Measurements from ENCODE around the gene SHC3. TPM values are rescaled to one million over a fixed set of nuclear protein-coding genes. Genes with fewer than 3 reads are reported as not detected.

The SHC3 gene
- total and polyA plus RNA-seq, 2 experiments from 2014 or later: 1.3 to 2.9 TPM

DNA sequence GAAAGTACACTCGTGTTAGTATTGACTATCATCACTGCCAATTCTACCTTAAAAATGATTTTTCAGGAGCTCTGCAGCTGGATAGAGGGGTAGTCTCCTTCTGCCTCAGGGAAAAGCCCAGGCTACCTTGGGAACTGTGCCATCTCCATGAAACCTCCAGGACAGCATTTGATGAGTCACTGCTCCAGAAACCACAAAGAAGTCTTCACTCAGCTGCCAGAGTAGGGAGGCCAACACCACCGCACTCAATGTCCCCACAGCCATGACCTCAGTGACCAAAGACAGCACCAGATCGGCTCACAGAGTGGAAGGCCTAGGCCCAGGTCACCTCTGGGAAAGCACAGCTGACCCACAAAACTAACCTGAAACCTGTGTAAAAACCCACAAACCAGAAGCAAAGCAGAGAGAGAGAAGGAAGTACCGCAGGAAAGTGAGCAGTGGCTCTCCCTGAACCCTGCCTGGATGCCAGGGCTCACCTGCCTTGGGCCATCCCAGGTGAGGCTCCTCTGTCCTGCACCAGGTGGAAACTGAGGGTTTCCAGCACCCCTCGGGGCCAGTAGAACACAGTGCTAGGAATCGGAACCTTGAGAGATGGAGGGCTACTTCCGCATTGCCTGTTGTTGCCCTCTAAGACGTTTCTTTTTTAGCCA is 157.3 kb downstream of the SHC3 start:
- H3K36me3 Mint-ChIP-seq (ENCODE audit: low read depth): peaks cover 13% of the 10 kb centered on the region
- H3K27ac ChIP-seq (ENCODE audit: low read depth): no peak overlapping the region
- H3K36me3 ChIP-seq (ENCODE audit: insufficient read depth): no peaks in the 10 kb centered on the region
- H3K4me1 Mint-ChIP-seq: peaks cover 17% of the 10 kb centered on the region
- no peak for TF ChIP-seq EZH2phosphoT487 (IDR thresholded peaks at IDR 0.05; ENCODE audit: unreplicated experiment)
- no peak for TF ChIP-seq POLR2AphosphoS5 (IDR thresholded peaks at IDR 0.05; ENCODE audit: low read depth)
- no peak for TF ChIP-seq CREB1 (CRISPR knock-in tag; IDR thresholded peaks at IDR 0.05; ENCODE audit: low read depth)
- no peak for TF ChIP-seq CTCF (conservative IDR thresholded peaks at IDR 0.05; ENCODE audit: low read depth in 2 of 2)
- TF ChIP-seq STAT1 (IDR thresholded peaks at IDR 0.05; ENCODE audit: unreplicated experiment): no peak
- TF ChIP-seq REST (IDR thresholded peaks at IDR 0.05; ENCODE audit: unreplicated experiment): no peak
- peaks cover 10% of the 10 kb centered on the region for H3K27me3 Mint-ChIP-seq (ENCODE audit: insufficient read depth, low read depth, poor library complexity)
- H3K9me3 Mint-ChIP-seq: peaks cover 9% of the 10 kb centered on the region
- no peaks in the 10 kb centered on the region for H3K27me3 ChIP-seq (ENCODE audit: insufficient read depth)
- no peaks in the 10 kb centered on the region for H3K79me2 ChIP-seq (replicated peaks; ENCODE audit: insufficient read depth)
- no peaks in the 10 kb centered on the region for H4K20me1 ChIP-seq (replicated peaks; ENCODE audit: insufficient read depth)
- no peaks in the 10 kb centered on the region for H3F3A ChIP-seq (replicated peaks; ENCODE audit: low read depth)
- H3K4me3 Mint-ChIP-seq: no peak overlapping the region; the same call in 2 of the 3 replicates
- H3K4me2 ChIP-seq: no peak overlapping the region
- no peak overlapping the region for H2AFZ ChIP-seq
- peaks cover 9% of the 10 kb centered on the region; the same call in 1 of the 2 replicates for H3K9me2 ChIP-seq (ENCODE audit: insufficient read depth)
- H3K4me3 ChIP-seq: no peak overlapping the region
- no peak for ATAC-seq
- 0 out of 2 replicates have a peak, but pooled peaks cover 6% of the 10 kb centered on the region for H3K4me1 ChIP-seq (ENCODE audit: insufficient read depth)
- H3K27ac Mint-ChIP-seq: peak overlapping the region; percentile 16; the same call in 1 of the 2 replicates
- no peak for DNase-seq (ENCODE audit: low spot score)

DNA sequence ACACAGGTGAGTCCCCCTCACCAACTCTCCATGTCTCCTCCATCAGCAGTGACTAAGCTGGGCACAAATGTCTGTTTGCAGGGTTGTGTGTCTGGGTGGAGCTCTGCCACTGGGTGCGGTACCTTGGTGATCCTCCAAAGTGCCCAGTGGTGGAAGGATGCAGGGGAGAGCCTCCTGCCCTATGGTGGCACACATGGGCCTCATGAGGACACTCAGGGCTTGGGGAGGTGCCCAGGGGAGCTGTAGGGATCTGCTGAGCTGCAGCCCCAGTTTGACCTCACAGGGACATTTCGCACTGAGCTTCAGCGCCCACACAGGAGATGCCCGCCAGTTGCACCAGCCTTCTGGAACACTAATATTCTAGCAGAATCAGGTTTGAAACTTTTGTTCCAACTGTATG is 157.9 kb downstream of the SHC3 start:
- no peak overlapping the region for H3K4me3 Mint-ChIP-seq
- no peaks in the 10 kb centered on the region for H3K36me3 ChIP-seq (ENCODE audit: insufficient read depth)
- H3K9me3 Mint-ChIP-seq: peaks cover 9% of the 10 kb centered on the region
- H3K27me3 Mint-ChIP-seq (ENCODE audit: insufficient read depth, low read depth, poor library complexity): peaks cover 10% of the 10 kb centered on the region
- H3K79me2 ChIP-seq (replicated peaks; ENCODE audit: insufficient read depth): no peaks in the 10 kb centered on the region
- H3K36me3 Mint-ChIP-seq (ENCODE audit: low read depth): peaks cover 12% of the 10 kb centered on the region
- ATAC-seq: no peak
- no peak overlapping the region for H3K27ac ChIP-seq (ENCODE audit: low read depth)
- peaks cover 17% of the 10 kb centered on the region for H3K4me1 Mint-ChIP-seq
- no peaks in the 10 kb centered on the region for H4K20me1 ChIP-seq (replicated peaks; ENCODE audit: insufficient read depth)
- 0 out of 2 replicates have a peak, but pooled peaks cover 6% of the 10 kb centered on the region for H3K4me1 ChIP-seq (ENCODE audit: insufficient read depth)
- TF ChIP-seq EZH2phosphoT487 (IDR thresholded peaks at IDR 0.05; ENCODE audit: unreplicated experiment): no peak
- no peak for TF ChIP-seq JUNB (IDR thresholded peaks at IDR 0.05; ENCODE audit: unreplicated experiment)
- no peak for TF ChIP-seq REST (IDR thresholded peaks at IDR 0.05; ENCODE audit: unreplicated experiment)
- TF ChIP-seq POLR2AphosphoS5 (IDR thresholded peaks at IDR 0.05; ENCODE audit: low read depth): no peak
- no peak for TF ChIP-seq EZH2 (IDR thresholded peaks at IDR 0.05; ENCODE audit: low read depth, unreplicated experiment)
- no peak for TF ChIP-seq CTCF (conservative IDR thresholded peaks at IDR 0.05; ENCODE audit: low read depth in 2 of 2)
- no peak for TF ChIP-seq ZNF114 (CRISPR knock-in tag; IDR thresholded peaks at IDR 0.05)
- TF ChIP-seq ZNF331 (CRISPR knock-in tag; IDR thresholded peaks at IDR 0.05; ENCODE audit: low read depth): no peak
- no peak overlapping the region for H3K4me2 ChIP-seq
- no peak for DNase-seq (ENCODE audit: low spot score)
- no peaks in the 10 kb centered on the region for H3K27me3 ChIP-seq (ENCODE audit: insufficient read depth)
- no peak overlapping the region for H2AFZ ChIP-seq
- no peaks in the 10 kb centered on the region for H3F3A ChIP-seq (replicated peaks; ENCODE audit: low read depth)
- peaks cover 9% of the 10 kb centered on the region; the same call in 1 of the 2 replicates for H3K9me2 ChIP-seq (ENCODE audit: insufficient read depth)
- no peak overlapping the region; the same call in 1 of the 2 replicates for H3K27ac Mint-ChIP-seq
- no peak overlapping the region for H3K4me3 ChIP-seq

Data from GM23338 (cell line).